HUES6 (cell line): ENCODE results near the gene NUDT14.

ENCODE experiments used
- H3K27ac ChIP-seq: 2 replicates; pipeline ENCODE4 v1.7.0; 2013; ENCODE audit warnings: low read depth, mild to moderate bottlenecking, low read length, inconsistent platforms
- H3K27me3 ChIP-seq: 2 replicates; pipeline ENCODE4 v1.6.1; 2013; ENCODE audit warnings: low read length; ENCODE audit not compliant: control insufficient read depth, insufficient read depth
- H3K36me3 ChIP-seq: 2 replicates; pipeline ENCODE4 v1.6.1; 2013; ENCODE audit warnings: low read length; ENCODE audit not compliant: control insufficient read depth, insufficient read depth
- H3K4me1 ChIP-seq: 2 replicates; pipeline ENCODE4 v1.6.1; 2013; ENCODE audit warnings: low read length; ENCODE audit not compliant: control insufficient read depth, insufficient read depth
- H3K4me3 ChIP-seq: 2 replicates; pipeline ENCODE4 v1.5.1; 2013; ENCODE audit warnings: low read depth, low read length
- H3K9ac ChIP-seq: one replicate; pipeline ENCODE4 v1.6.1; 2013; ENCODE audit warnings: mild to moderate bottlenecking, low read length
- H3K9me3 ChIP-seq: 2 replicates; pipeline ENCODE4 v1.6.1; 2013; ENCODE audit warnings: low read depth, low read length; ENCODE audit not compliant: control insufficient read depth, insufficient read depth

The NUDT14 gene

GRCh38 chr14:105136401-105137322 is 44.5 kb downstream of the NUDT14 start:
- Histone ChIP-seq H3K27ac (no peak overlapping the region), H3K4me3 (no peak overlapping the region), H3K36me3 (0 out of 2 replicates have a peak, but pooled peaks cover under 1% of the 10 kb centered on the region), H3K9me3 (peaks cover 15% of the 10 kb centered on the region), H3K4me1 (no peaks in the 10 kb centered on the region), H3K9ac (no peak overlapping the region), H3K27me3 (no peaks in the 10 kb centered on the region)

- Histone ChIP-seq H3K27me3 (no peaks in the 10 kb centered on the region), H3K27ac (no peak overlapping the region), H3K4me3 (no peak overlapping the region), H3K9ac (no peak overlapping the region), H3K36me3 (no peaks in the 10 kb centered on the region), H3K9me3 (peaks cover 18% of the 10 kb centered on the region), H3K4me1 (no peaks in the 10 kb centered on the region)
Measured at GRCh38 chr14:105135700-105136395, 45.3 kb downstream of the NUDT14 start.

GRCh38 chr14:105132921-105133654 is 48.0 kb downstream of the NUDT14 start:
- H3K27ac ChIP-seq: no peak overlapping the region
- no peaks in the 10 kb centered on the region for H3K27me3 ChIP-seq
- 0 out of 2 replicates have a peak, but pooled peaks cover 6% of the 10 kb centered on the region for H3K9me3 ChIP-seq
- no peaks in the 10 kb centered on the region for H3K36me3 ChIP-seq
- H3K4me3 ChIP-seq: no peak overlapping the region
- no peak overlapping the region for H3K9ac ChIP-seq
- no peaks in the 10 kb centered on the region for H3K4me1 ChIP-seq

GRCh38 chr14:105131241-105131640 is 49.9 kb downstream of the NUDT14 start:
- no peaks in the 10 kb centered on the region for H3K4me1 ChIP-seq
- no peak overlapping the region for H3K27ac ChIP-seq
- H3K9ac ChIP-seq: no peak overlapping the region
- H3K27me3 ChIP-seq: no peaks in the 10 kb centered on the region
- H3K4me3 ChIP-seq: no peak overlapping the region
- 0 out of 2 replicates have a peak, but pooled peaks cover 6% of the 10 kb centered on the region for H3K9me3 ChIP-seq
- H3K36me3 ChIP-seq: no peaks in the 10 kb centered on the region

GRCh38 chr14:105128059-105128458 is 53.1 kb downstream of the NUDT14 start:
- Histone ChIP-seq H3K4me3 (no peak overlapping the region), H3K9ac (no peak overlapping the region), H3K27ac (no peak overlapping the region)

GRCh38 chr14:105126981-105127329 is 54.2 kb downstream of the NUDT14 start:
- no peaks in the 10 kb centered on the region for H3K36me3 ChIP-seq
- H3K4me1 ChIP-seq: no peaks in the 10 kb centered on the region
- H3K27me3 ChIP-seq: peaks cover 8% of the 10 kb centered on the region; the same call in 1 of the 2 replicates
- no peak overlapping the region for H3K27ac ChIP-seq
- H3K9me3 ChIP-seq: peaks cover 10% of the 10 kb centered on the region
- no peak overlapping the region for H3K9ac ChIP-seq
- H3K4me3 ChIP-seq: no peak overlapping the region

More at GRCh38 chr14:105128059-105128458, 53.1 kb downstream of the NUDT14 start:
- 0 out of 2 replicates have a peak, but pooled peaks cover 6% of the 10 kb centered on the region for H3K9me3 ChIP-seq
- H3K4me1 ChIP-seq: no peaks in the 10 kb centered on the region
- H3K36me3 ChIP-seq: no peaks in the 10 kb centered on the region
- peaks cover 8% of the 10 kb centered on the region; the same call in 1 of the 2 replicates for H3K27me3 ChIP-seq

- Histone ChIP-seq H3K36me3 (no peaks in the 10 kb centered on the region), H3K4me3 (no peak overlapping the region), H3K9ac (no peak overlapping the region), H3K27ac (no peak overlapping the region), H3K4me1 (no peaks in the 10 kb centered on the region), H3K27me3 (peaks cover 8% of the 10 kb centered on the region; the same call in 1 of the 2 replicates), H3K9me3 (peaks cover 16% of the 10 kb centered on the region)
Measured at GRCh38 chr14:105126126-105126980, 54.8 kb downstream of the NUDT14 start.

- no peaks in the 10 kb centered on the region for H3K4me1 ChIP-seq
Measured at GRCh38 chr14:105124823-105125222, 56.3 kb downstream of the NUDT14 start.

GRCh38 chr14:105123981-105124765 is 56.9 kb downstream of the NUDT14 start:
- no peak overlapping the region for H3K4me3 ChIP-seq
- no peaks in the 10 kb centered on the region for H3K36me3 ChIP-seq
- no peak overlapping the region for H3K9ac ChIP-seq
- H3K4me1 ChIP-seq: no peaks in the 10 kb centered on the region
- peaks cover 8% of the 10 kb centered on the region; the same call in 1 of the 2 replicates for H3K27me3 ChIP-seq
- peaks cover 21% of the 10 kb centered on the region for H3K9me3 ChIP-seq
- no peak overlapping the region for H3K27ac ChIP-seq

More at GRCh38 chr14:105124823-105125222, 56.3 kb downstream of the NUDT14 start:
- H3K36me3 ChIP-seq: no peaks in the 10 kb centered on the region
- H3K4me3 ChIP-seq: no peak overlapping the region
- H3K9me3 ChIP-seq: peaks cover 21% of the 10 kb centered on the region
- H3K27me3 ChIP-seq: peaks cover 8% of the 10 kb centered on the region; the same call in 1 of the 2 replicates
- H3K27ac ChIP-seq: no peak overlapping the region
- no peak overlapping the region for H3K9ac ChIP-seq
